Measurements from ENCODE around the gene GVQW3. TPM values are rescaled to one million over a fixed set of nuclear protein-coding genes. Genes with fewer than 3 reads are reported as not detected.

The GVQW3 gene
- total RNA-seq, 1 experiment from 2014 or later = 4.7 TPM

DNA sequence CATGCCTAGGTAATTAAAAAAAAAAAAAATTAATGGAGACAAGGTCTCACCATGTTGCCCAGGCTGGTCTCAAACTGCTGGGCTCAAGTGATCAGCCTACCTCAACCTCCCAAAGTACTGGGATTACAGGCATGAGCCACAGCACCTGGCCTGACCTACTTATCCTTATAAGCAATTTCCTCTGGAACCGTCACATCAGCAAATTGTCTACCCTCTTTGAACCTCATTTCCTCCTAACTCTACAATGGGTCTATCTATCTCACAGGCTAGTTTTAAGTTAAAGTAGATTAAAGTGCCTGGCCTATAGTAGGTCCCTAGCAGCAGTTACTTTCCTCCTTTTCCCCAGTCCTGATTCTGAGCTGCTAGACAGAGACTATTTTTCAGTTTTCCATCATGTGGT, 43.7 kb upstream of the GVQW3 start:
- no peak overlapping the region for H3K27ac ChIP-seq (ENCODE audit: low read depth, low read length)
- no TSS peak for BruUV-seq (replicated peaks)
- no peaks in the 10 kb centered on the region for H3K36me3 ChIP-seq (ENCODE audit: control insufficient read depth in 1 of 2, insufficient read depth in 2 of 2, low read length in 2 of 2)
- no peaks in the 10 kb centered on the region for H3K27me3 ChIP-seq (ENCODE audit: insufficient read depth, low read length)
- H3K4me2 ChIP-seq (ENCODE audit: low read length) = no peak overlapping the region
- ChIA-PET CTCF (no interaction called here), POLR2A (no interaction called here), RAD21 (ENCODE audit: low non-redundant PET in 1 of 2, low total read pairs in 2 of 2, uncharacterized antibody in 2 of 2, unreplicated experiment in 2 of 2) (no interaction called here)
- no peak overlapping the region for H2AFZ ChIP-seq (ENCODE audit: low read depth, low read length, poor library complexity, severe bottlenecking)
- TF ChIP-seq FOSL1 (IDR thresholded peaks at IDR 0.05; ENCODE audit: low read depth) (no peak), SP1 (IDR thresholded peaks at IDR 0.05; ENCODE audit: low read depth) (no peak), POLR2AphosphoS5 (IDR thresholded peaks at IDR 0.05; ENCODE audit: low read depth, low read length) (no peak), POLR2A (IDR thresholded peaks at IDR 0.05; ENCODE audit: borderline replicate concordance, extremely low read depth, insufficient read depth, insufficient read length) (no peak), EGR1 (IDR thresholded peaks at IDR 0.05; ENCODE audit: low read depth) (no peak), CBX3 (IDR thresholded peaks at IDR 0.05; ENCODE audit: low read depth) (no peak), ZFX (IDR thresholded peaks at IDR 0.05) (no peak), ZNF274 (IDR thresholded peaks at IDR 0.05; ENCODE audit: low read depth, low read length) (no peak), ELF1 (IDR thresholded peaks at IDR 0.05; ENCODE audit: borderline replicate concordance, low read depth) (no peak), YY1 (IDR thresholded peaks at IDR 0.05; ENCODE audit: extremely low read depth, insufficient replicate concordance, low read depth, low read length) (no peak), CEBPB (IDR thresholded peaks at IDR 0.05; ENCODE audit: low read depth) (no peak), TCF7L2 (IDR thresholded peaks at IDR 0.05; ENCODE audit: borderline replicate concordance, extremely low read depth, insufficient read depth, insufficient read length) (no peak), SRF (IDR thresholded peaks at IDR 0.05; ENCODE audit: low read depth) (no peak), SIN3A (IDR thresholded peaks at IDR 0.05; ENCODE audit: low read depth) (no peak), EZH2phosphoT487 (IDR thresholded peaks at IDR 0.05; ENCODE audit: borderline replicate concordance) (no peak), RAD21 (IDR thresholded peaks at IDR 0.05; ENCODE audit: low read depth) (no peak)
- TF ChIP-seq, protein P1, sequence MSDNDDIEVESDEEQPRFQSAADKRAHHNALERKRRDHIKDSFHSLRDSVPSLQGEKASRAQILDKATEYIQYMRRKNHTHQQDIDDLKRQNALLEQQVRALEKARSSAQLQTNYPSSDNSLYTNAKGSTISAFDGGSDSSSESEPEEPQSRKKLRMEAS (IDR thresholded peaks at IDR 0.05) = no peak
- TF ChIP-seq, protein P2, sequence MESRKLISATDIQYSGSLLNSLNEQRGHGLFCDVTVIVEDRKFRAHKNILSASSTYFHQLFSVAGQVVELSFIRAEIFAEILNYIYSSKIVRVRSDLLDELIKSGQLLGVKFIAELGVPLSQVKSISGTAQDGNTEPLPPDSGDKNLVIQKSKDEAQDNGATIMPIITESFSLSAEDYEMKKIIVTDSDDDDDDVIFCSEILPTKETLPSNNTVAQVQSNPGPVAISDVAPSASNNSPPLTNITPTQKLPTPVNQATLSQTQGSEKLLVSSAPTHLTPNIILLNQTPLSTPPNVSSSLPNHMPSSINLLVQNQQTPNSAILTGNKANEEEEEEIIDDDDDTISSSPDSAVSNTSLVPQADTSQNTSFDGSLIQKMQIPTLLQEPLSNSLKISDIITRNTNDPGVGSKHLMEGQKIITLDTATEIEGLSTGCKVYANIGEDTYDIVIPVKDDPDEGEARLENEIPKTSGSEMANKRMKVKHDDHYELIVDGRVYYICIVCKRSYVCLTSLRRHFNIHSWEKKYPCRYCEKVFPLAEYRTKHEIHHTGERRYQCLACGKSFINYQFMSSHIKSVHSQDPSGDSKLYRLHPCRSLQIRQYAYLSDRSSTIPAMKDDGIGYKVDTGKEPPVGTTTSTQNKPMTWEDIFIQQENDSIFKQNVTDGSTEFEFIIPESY (IDR thresholded peaks at IDR 0.05; ENCODE audit: extremely low read depth, insufficient replicate concordance, low read length) = no peak
- TF ChIP-seq, protein P3, sequence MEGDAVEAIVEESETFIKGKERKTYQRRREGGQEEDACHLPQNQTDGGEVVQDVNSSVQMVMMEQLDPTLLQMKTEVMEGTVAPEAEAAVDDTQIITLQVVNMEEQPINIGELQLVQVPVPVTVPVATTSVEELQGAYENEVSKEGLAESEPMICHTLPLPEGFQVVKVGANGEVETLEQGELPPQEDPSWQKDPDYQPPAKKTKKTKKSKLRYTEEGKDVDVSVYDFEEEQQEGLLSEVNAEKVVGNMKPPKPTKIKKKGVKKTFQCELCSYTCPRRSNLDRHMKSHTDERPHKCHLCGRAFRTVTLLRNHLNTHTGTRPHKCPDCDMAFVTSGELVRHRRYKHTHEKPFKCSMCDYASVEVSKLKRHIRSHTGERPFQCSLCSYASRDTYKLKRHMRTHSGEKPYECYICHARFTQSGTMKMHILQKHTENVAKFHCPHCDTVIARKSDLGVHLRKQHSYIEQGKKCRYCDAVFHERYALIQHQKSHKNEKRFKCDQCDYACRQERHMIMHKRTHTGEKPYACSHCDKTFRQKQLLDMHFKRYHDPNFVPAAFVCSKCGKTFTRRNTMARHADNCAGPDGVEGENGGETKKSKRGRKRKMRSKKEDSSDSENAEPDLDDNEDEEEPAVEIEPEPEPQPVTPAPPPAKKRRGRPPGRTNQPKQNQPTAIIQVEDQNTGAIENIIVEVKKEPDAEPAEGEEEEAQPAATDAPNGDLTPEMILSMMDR (IDR thresholded peaks at IDR 0.05 in 2 of 3, conservative IDR thresholded peaks at IDR 0.05 in 1 of 3; ENCODE audit: borderline replicate concordance in 1 of 3, insufficient read depth in 1 of 3, low read depth in 2 of 3, low read length in 2 of 3) = no peak
- TF ChIP-seq, protein P4, sequence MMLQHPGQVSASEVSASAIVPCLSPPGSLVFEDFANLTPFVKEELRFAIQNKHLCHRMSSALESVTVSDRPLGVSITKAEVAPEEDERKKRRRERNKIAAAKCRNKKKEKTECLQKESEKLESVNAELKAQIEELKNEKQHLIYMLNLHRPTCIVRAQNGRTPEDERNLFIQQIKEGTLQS (IDR thresholded peaks at IDR 0.05) = no peak
- no peaks in the 10 kb centered on the region for H4K20me1 ChIP-seq (ENCODE audit: insufficient read depth)
- no peaks in the 10 kb centered on the region for H3K9me2 ChIP-seq (ENCODE audit: insufficient read depth)
- ATAC-seq (no peak), DNase-seq (ENCODE audit: low read depth, low spot score) (no peak)
- H3K9ac ChIP-seq (ENCODE audit: low read length) = no peak overlapping the region
- H3K4me1 ChIP-seq (ENCODE audit: control insufficient read depth in 1 of 2, insufficient read depth in 2 of 2, low read length in 2 of 2) = no peaks in the 10 kb centered on the region
- intact Hi-C loops (cut with micrococcal nuclease) = no loop called here
- H3K4me3 ChIP-seq (replicated peaks in 1 of 2; ENCODE audit: low read depth in 1 of 2, low read length in 2 of 2) = no peak overlapping the region
- H3K9me3 ChIP-seq (ENCODE audit: control insufficient read depth in 1 of 2, insufficient read depth in 1 of 2, low read depth in 1 of 2, low read length in 2 of 2) = peaks cover 4 to 10% of the 10 kb centered on the region in 2 experiments; a peak in 3 of 4 replicates
- H3K79me2 ChIP-seq (ENCODE audit: insufficient read depth, low read length) = no peaks in the 10 kb centered on the region

Data from HCT116 (cell line).